Stimulated activated CD8-positive, alpha-beta memory T cell treated with anti-CD3 and anti-CD28 coated beads, Interleukin-15, amount 100 ng/mL, for 24 hours (primary cell): ENCODE data around the gene ZFAND2B.

Source experiments
- DNase-seq: peaks from one replicate; pipeline ENCODE4 v3.0.0-alpha.2; 2020; ENCODE audit warnings: low read depth

The ZFAND2B gene

DNA sequence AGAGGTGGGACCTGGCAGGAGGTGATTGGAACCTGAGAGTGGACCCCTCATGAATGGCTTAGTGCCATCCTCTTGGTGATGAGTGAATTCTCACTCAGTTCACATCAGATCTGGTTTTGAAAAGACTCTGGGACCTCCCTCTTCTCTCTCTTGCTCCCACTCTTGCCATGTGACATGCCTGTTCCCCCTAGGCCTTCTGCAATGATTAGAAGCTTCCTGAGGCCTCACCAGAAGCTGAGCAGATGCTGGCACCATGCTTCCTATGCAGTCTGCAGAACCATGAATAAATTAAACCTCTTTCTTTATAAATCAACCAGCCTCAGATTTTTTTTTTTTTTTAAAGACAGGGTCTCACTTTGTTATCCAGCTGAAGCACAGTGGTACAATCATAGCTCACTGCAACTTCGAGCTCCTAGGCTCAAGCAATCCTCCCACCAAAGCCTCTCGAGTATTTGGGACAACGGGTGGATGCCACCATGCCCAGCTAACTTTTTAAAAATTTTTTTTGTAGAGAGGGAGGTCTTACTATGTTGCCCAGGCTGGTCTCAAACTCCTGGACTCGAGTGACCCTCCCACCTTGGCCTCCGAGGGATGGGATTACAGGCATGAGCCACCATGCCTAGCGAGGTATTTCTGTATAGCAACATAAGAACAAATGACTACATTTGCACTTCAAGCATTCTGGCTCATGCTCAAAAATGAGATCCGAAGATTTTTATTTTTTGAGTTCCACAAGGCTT, 2.0 kb upstream of the ZFAND2B start:
- no peak for DNase-seq

- no peak for DNase-seq
Observed at GRCh38 chr2:219205165-219205538, 1.4 kb upstream of the ZFAND2B start.

GRCh38 chr2:219205981-219206327, 628 bp upstream of the ZFAND2B start:
- no peak for DNase-seq

DNA sequence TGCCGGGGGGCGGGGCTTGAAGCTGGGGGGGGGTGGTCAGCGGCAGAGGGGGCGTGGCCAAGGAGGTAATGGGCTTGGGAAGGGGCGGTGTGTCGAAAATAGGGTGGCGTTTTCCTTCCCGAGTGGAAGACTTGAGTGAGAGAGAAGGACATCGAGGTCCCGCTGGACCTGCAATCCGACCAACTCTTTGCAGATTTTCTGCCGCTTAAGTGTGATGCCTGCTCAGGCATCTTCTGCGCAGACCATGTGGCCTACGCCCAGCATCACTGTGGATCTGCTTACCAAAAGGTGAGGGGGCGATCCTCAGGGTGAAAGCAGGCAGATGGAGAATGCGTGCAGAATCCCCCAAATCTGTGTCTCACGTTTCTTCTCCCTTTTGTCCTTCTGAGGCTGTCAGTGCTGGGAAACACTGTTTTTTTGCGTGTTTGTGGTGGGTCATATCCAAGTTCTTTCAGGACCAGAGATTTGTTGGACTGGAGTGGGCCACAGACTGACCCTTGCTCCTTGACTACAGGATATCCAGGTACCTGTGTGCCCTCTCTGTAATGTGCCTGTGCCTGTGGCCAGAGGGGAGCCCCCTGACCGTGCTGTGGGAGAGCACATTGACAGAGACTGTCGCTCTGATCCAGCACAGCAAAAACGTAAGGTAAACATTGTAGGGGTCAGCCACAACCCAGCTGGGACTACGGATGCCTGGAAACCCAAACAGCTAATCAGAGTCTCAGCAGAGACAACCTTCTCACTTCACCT, 727 bp downstream of the ZFAND2B start:
- DNase-seq, result no peak

GRCh38 chr2:219207884-219208740, 1.5 kb downstream of the ZFAND2B start:
- DNase-seq, result no peak

GRCh38 chr2:219209236-219210195, 2.9 kb downstream of the ZFAND2B start:
- no peak for DNase-seq

GRCh38 chr2:219210196-219210885, 3.8 kb downstream of the ZFAND2B start:
- no peak for DNase-seq

DNA sequence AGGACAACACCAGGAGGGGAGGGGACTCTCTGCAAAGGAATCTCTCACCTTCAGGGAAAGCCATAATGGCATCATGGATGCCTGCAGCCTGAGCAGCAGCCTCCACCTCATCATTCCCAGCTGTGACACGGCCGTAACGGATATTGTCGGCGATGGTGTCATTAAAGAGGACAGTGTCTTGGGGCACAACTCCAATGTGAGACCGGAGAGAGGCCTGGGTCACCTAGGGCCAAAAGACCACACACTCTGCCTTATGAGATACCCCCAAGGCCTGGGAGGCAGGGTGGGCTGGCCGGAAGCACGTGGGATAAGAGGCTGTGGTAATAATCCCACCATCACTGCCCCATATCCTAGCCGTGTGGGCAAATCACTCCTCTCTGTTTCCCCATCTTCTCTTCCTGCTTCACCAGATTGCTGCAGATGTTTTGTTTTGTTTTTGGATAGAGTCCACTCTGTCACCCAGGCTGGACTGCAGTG, 4.3 kb downstream of the ZFAND2B start:
- DNase-seq, result no peak

- DNase-seq, result no peak
Observed at GRCh38 chr2:219213026-219213415, 6.4 kb downstream of the ZFAND2B start.

GRCh38 chr2:219213486-219214071, 7.0 kb downstream of the ZFAND2B start:
- DNase-seq, result no peak

GRCh38 chr2:219214141-219214540, 7.6 kb downstream of the ZFAND2B start:
- no peak for DNase-seq

- DNase-seq, result no peak
Observed at GRCh38 chr2:219214786-219215185, 8.2 kb downstream of the ZFAND2B start.

GRCh38 chr2:219215871-219216534, 9.4 kb downstream of the ZFAND2B start:
- DNase-seq, result no peak

GRCh38 chr2:219216535-219216915, 9.9 kb downstream of the ZFAND2B start:
- no peak for DNase-seq

- DNase-seq, result no peak
Observed at GRCh38 chr2:219218217-219218731, 11.7 kb downstream of the ZFAND2B start.

- peak; percentile 65 for DNase-seq
Observed at GRCh38 chr2:219218732-219219701, 12.4 kb downstream of the ZFAND2B start, which contains the start of gene ABCB6. TSS of gene ABCB6 (minus strand) at chr2:219218958. CDS start at chr2:219218673, 285 bp downstream.

GRCh38 chr2:219219784-219220532, 13.4 kb downstream of the ZFAND2B start:
- no peak for DNase-seq
